SU-DHL-6 (cell line): ENCODE data around the gene GSDME.

ENCODE experiments used
- H2AFZ ChIP-seq: fragments of 200-600 bp; sonication (generic); 2 replicates; pipeline ENCODE4 v1.6.1; 2014; ENCODE audit warnings: low read depth, mild to moderate bottlenecking, moderate library complexity, mixed read lengths, antibody characterized with exemption, low read length; ENCODE audit not compliant: severe bottlenecking
- H3F3A ChIP-seq: fragments of 200-600 bp; shearing (Covaris generic); 2 replicates; pipeline ENCODE4 v1.6.0; 2016; ENCODE audit warnings: antibody characterized with exemption, mild to moderate bottlenecking; ENCODE audit not compliant: insufficient read depth
- H3K27ac ChIP-seq: fragments of 200-600 bp; sonication (generic); 2 replicates; pipeline ENCODE4 v1.5.1; 2016; ENCODE audit warnings: low read depth, mild to moderate bottlenecking, low read length, moderate library complexity, mixed read lengths
- H3K27me3 ChIP-seq: fragments of 200-600 bp; sonication (generic), shearing (Covaris generic); 2 replicates; pipeline ENCODE4 v1.6.0; 2014; ENCODE audit warnings: mild to moderate bottlenecking, low read length
- H3K36me3 ChIP-seq: fragments of 200-600 bp; sonication (generic); 2 replicates; pipeline ENCODE4 v1.6.1; 2014; ENCODE audit warnings: mild to moderate bottlenecking, low read length, mixed read lengths
- H3K4me2 ChIP-seq: fragments of 300-600, 200-600 bp; shearing (Covaris generic), sonication (generic); 2 replicates; pipeline ENCODE4 v1.6.0; 2014; ENCODE audit warnings: low read length, low read depth, mild to moderate bottlenecking; ENCODE audit not compliant: poor library complexity, severe bottlenecking
- H3K4me3 ChIP-seq: fragments of 200-600 bp; sonication (generic); 2 replicates; pipeline ENCODE4 v1.5.1; 2014; ENCODE audit warnings: antibody characterized with exemption, low read length, mild to moderate bottlenecking, mixed read lengths; ENCODE audit not compliant: insufficient read depth, poor library complexity, severe bottlenecking
- H3K79me2 ChIP-seq: fragments of 200-600 bp; sonication (generic); 2 replicates; pipeline ENCODE4 v1.6.1; 2014; ENCODE audit warnings: mild to moderate bottlenecking, low read length, moderate library complexity; ENCODE audit not compliant: insufficient read depth
- H3K9ac ChIP-seq: fragments of 200-600 bp; sonication (generic); 2 replicates; pipeline ENCODE4 v1.7.0; 2014; ENCODE audit warnings: mild to moderate bottlenecking, low read length
- H3K9me2 ChIP-seq: fragments of 200-600 bp; sonication (generic); replicated peaks from 2 replicates; pipeline ENCODE4 v1.6.1; 2014; ENCODE audit warnings: low read length; ENCODE audit not compliant: insufficient read depth
- H3K9me3 ChIP-seq: fragments of 200-600 bp; sonication (generic); 2 replicates; pipeline ENCODE4 v1.6.1; 2014; ENCODE audit warnings: low read length, mixed read lengths; ENCODE audit not compliant: insufficient read depth
- H4K20me1 ChIP-seq: fragments of 200-600 bp; sonication (generic); 2 replicates; pipeline ENCODE4 v1.6.1; 2014; ENCODE audit warnings: low read depth, mild to moderate bottlenecking, antibody characterized with exemption, low read length, moderate library complexity, mixed read lengths
- EZH2phosphoT487 ChIP-seq: fragments of 200-600 bp; sonication (generic), shearing (Covaris generic); conservative IDR thresholded peaks from 2 replicates; pipeline ENCODE4 v1.6.1; 2018; ENCODE audit warnings: mild to moderate bottlenecking, antibody characterized with exemption, low read length, moderate library complexity, mixed read lengths
- TF ChIP-seq, protein P1 (sequence below): fragments of 200-600 bp; sonication (generic); IDR thresholded peaks from one replicate; pipeline ENCODE4 v1.5.1; 2017; ENCODE audit warnings: antibody characterized with exemption, mild to moderate bottlenecking, low read length, moderate library complexity; ENCODE audit not compliant: insufficient read depth, poor library complexity, severe bottlenecking

GSDME gene

GRCh38 chr7:24769014-24769830 is 12.0 kb upstream of the GSDME start:
- H3K9me3 ChIP-seq, result no peaks in the 10 kb centered on the region
- no peaks in the 10 kb centered on the region for H3K79me2 ChIP-seq
- TF ChIP-seq EZH2phosphoT487, result no peak
- TF ChIP-seq, protein P1, sequence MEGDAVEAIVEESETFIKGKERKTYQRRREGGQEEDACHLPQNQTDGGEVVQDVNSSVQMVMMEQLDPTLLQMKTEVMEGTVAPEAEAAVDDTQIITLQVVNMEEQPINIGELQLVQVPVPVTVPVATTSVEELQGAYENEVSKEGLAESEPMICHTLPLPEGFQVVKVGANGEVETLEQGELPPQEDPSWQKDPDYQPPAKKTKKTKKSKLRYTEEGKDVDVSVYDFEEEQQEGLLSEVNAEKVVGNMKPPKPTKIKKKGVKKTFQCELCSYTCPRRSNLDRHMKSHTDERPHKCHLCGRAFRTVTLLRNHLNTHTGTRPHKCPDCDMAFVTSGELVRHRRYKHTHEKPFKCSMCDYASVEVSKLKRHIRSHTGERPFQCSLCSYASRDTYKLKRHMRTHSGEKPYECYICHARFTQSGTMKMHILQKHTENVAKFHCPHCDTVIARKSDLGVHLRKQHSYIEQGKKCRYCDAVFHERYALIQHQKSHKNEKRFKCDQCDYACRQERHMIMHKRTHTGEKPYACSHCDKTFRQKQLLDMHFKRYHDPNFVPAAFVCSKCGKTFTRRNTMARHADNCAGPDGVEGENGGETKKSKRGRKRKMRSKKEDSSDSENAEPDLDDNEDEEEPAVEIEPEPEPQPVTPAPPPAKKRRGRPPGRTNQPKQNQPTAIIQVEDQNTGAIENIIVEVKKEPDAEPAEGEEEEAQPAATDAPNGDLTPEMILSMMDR, result no peak
- H3K36me3 ChIP-seq, result no peaks in the 10 kb centered on the region
- H4K20me1 ChIP-seq, result no peaks in the 10 kb centered on the region
- no peak overlapping the region for H2AFZ ChIP-seq
- H3K27me3 ChIP-seq, result no peaks in the 10 kb centered on the region
- no peak overlapping the region for H3K27ac ChIP-seq
- no peaks in the 10 kb centered on the region for H3K9me2 ChIP-seq
- H3K4me3 ChIP-seq, result no peak overlapping the region
- no peak overlapping the region for H3K9ac ChIP-seq
- H3F3A ChIP-seq, result no peaks in the 10 kb centered on the region
- no peak overlapping the region for H3K4me2 ChIP-seq

GRCh38 chr7:24767878-24768569 is 10.8 kb upstream of the GSDME start:
- no peak for TF ChIP-seq EZH2phosphoT487
- TF ChIP-seq, protein P1, result no peak
- H3K27ac ChIP-seq, result no peak overlapping the region
- H3K4me2 ChIP-seq, result no peak overlapping the region
- H3K9me3 ChIP-seq, result no peaks in the 10 kb centered on the region
- no peaks in the 10 kb centered on the region for H4K20me1 ChIP-seq
- H3K79me2 ChIP-seq, result no peaks in the 10 kb centered on the region
- H3K9me2 ChIP-seq, result no peaks in the 10 kb centered on the region
- no peaks in the 10 kb centered on the region for H3K27me3 ChIP-seq
- no peaks in the 10 kb centered on the region for H3K36me3 ChIP-seq
- H3K9ac ChIP-seq, result no peak overlapping the region
- no peaks in the 10 kb centered on the region for H3F3A ChIP-seq
- no peak overlapping the region for H2AFZ ChIP-seq
- no peak overlapping the region for H3K4me3 ChIP-seq

GRCh38 chr7:24764972-24765744 is 7.9 kb upstream of the GSDME start:
- Histone ChIP-seq H3F3A (no peaks in the 10 kb centered on the region), H3K4me3 (no peak overlapping the region)

More at GRCh38 chr7:24764972-24765744, 7.9 kb upstream of the GSDME start:
- Histone ChIP-seq H2AFZ (no peak overlapping the region), H3K4me2 (no peak overlapping the region), H3K27ac (no peak overlapping the region), H3K36me3 (no peaks in the 10 kb centered on the region), H3K27me3 (no peaks in the 10 kb centered on the region), H4K20me1 (no peaks in the 10 kb centered on the region), H3K79me2 (no peaks in the 10 kb centered on the region), H3K9ac (no peak overlapping the region), H3K9me3 (no peaks in the 10 kb centered on the region), H3K9me2 (no peaks in the 10 kb centered on the region)
- TF ChIP-seq, protein P1, result no peak
- no peak for TF ChIP-seq EZH2phosphoT487
